Fibroblast of lung (primary cell): Measurements from ENCODE around the gene EXOC3L2. TPM values are rescaled to one million over a fixed set of nuclear protein-coding genes. Genes with fewer than 3 reads are reported as not detected.
A peak's percentile ranks its signal among the peaks of the same experiment; 100 is the strongest.

Source experiments
- DNase-seq, 2 donors: peaks; one replicate each; pipeline versions ENCODE4 v3.0.0 to v3.0.0-alpha.2; 2010; ENCODE audit warnings: low read depth in 2 of 2
- H2AFZ ChIP-seq: 2 replicates; pipeline ENCODE4 v1.5.1; 2012; ENCODE audit warnings: low read length, control low read depth, inconsistent platforms
- H3K27ac ChIP-seq: 2 replicates; pipeline ENCODE4 v1.5.1; 2011; ENCODE audit warnings: low read length, control low read depth; ENCODE audit not compliant: insufficient read depth
- H3K27me3 ChIP-seq: 2 replicates; pipeline ENCODE4 v1.5.1; 2011; ENCODE audit warnings: mild to moderate bottlenecking, low read length; ENCODE audit not compliant: control insufficient read depth, insufficient read depth
- H3K36me3 ChIP-seq: 2 replicates; pipeline ENCODE4 v1.5.1; 2011; ENCODE audit warnings: low read length; ENCODE audit not compliant: control insufficient read depth, insufficient read depth
- H3K4me1 ChIP-seq: 2 replicates; pipeline ENCODE4 v1.5.1; 2011; ENCODE audit warnings: low read length; ENCODE audit not compliant: control insufficient read depth, insufficient read depth; ENCODE audit errors: extremely low read depth
- H3K4me2 ChIP-seq: 2 replicates; pipeline ENCODE4 v1.5.1; 2011; ENCODE audit warnings: low read length, control low read depth; ENCODE audit not compliant: insufficient read depth; ENCODE audit errors: extremely low read depth
- H3K4me3 ChIP-seq, 4 experiments: fragments of 200-600 bp in 1 of 4; sonication (generic) in 1 of 4; replicated peaks in 1 of 4; 2 replicates each; pipeline ENCODE4 v1.5.1; 2011 to 2016; ENCODE audit warnings: low read length in 4 of 4, low read depth in 3 of 4, mild to moderate bottlenecking in 3 of 4, control low read depth in 2 of 4, inconsistent platforms in 1 of 4, mixed read lengths in 1 of 4; ENCODE audit not compliant: insufficient read depth in 1 of 4; ENCODE audit errors: control extremely low read depth in 1 of 4
- H3K79me2 ChIP-seq: 2 replicates; pipeline ENCODE4 v1.5.1; 2012; ENCODE audit warnings: mild to moderate bottlenecking, low read length, inconsistent platforms; ENCODE audit not compliant: control insufficient read depth, insufficient read depth
- H3K9ac ChIP-seq: 2 replicates; pipeline ENCODE4 v1.5.1; 2011; ENCODE audit warnings: mild to moderate bottlenecking, low read length, control low read depth; ENCODE audit not compliant: insufficient read depth
- H3K9me3 ChIP-seq: 2 replicates; pipeline ENCODE4 v1.5.1; 2012; ENCODE audit warnings: low read depth, low read length; ENCODE audit not compliant: control insufficient read depth, insufficient read depth
- H4K20me1 ChIP-seq: 2 replicates; pipeline ENCODE4 v1.5.1; 2011; ENCODE audit warnings: low read length; ENCODE audit not compliant: control insufficient read depth, insufficient read depth; ENCODE audit errors: extremely low read depth
- EZH2 ChIP-seq: IDR thresholded peaks from 2 replicates; pipeline ENCODE4 v1.5.1; 2012; ENCODE audit warnings: low read length, control low read depth, mild to moderate bottlenecking; ENCODE audit errors: missing control alignments
- polyA plus RNA-seq, 2 donors: library from polyadenylated mRNA; depleted of rRNA in 1 of 2; stranded (reverse) in 1 of 2; unstranded in 1 of 2; fragments of >200 nt; gene quantifications; 2 replicates each; pipeline ENCODE4 v1.2.1, GENCODE V29; 2011 to 2012; ENCODE audit warnings: missing spikeins in 1 of 2
- total RNA-seq: library from RNA; depleted of rRNA; stranded (reverse); fragments of >200 nt; gene quantifications from 2 replicates; pipeline ENCODE4 v1.2.1, GENCODE V29; 2014
- TF ChIP-seq, protein P1 (sequence below), 2 donors: IDR thresholded peaks in 1 of 2; conservative IDR thresholded peaks in 1 of 2; 1 replicate in 1 of 2; 2 replicates in 1 of 2; pipeline ENCODE4 v1.5.1; 2011 to 2012; ENCODE audit warnings: low read length in 2 of 2, control low read depth in 1 of 2, inconsistent platforms in 1 of 2, low read depth in 1 of 2, mild to moderate bottlenecking in 1 of 2

EXOC3L2 gene
- total and polyA plus RNA-seq, 2 donors (not counting 1 experiment from before 2014, with no cell fraction given) = not detected

- H3K4me2 ChIP-seq = no peak overlapping the region
- H3K4me3 ChIP-seq = no peak overlapping the region
- no peaks in the 10 kb centered on the region for H3K27me3 ChIP-seq
- H3K79me2 ChIP-seq = peaks cover 18% of the 10 kb centered on the region
- H3K36me3 ChIP-seq = no peaks in the 10 kb centered on the region
- H4K20me1 ChIP-seq = no peaks in the 10 kb centered on the region
- DNase-seq = no peak
- H3K4me1 ChIP-seq = peaks cover 2% of the 10 kb centered on the region
- no peak overlapping the region for H2AFZ ChIP-seq
- no peak for TF ChIP-seq EZH2
- TF ChIP-seq, protein P1, sequence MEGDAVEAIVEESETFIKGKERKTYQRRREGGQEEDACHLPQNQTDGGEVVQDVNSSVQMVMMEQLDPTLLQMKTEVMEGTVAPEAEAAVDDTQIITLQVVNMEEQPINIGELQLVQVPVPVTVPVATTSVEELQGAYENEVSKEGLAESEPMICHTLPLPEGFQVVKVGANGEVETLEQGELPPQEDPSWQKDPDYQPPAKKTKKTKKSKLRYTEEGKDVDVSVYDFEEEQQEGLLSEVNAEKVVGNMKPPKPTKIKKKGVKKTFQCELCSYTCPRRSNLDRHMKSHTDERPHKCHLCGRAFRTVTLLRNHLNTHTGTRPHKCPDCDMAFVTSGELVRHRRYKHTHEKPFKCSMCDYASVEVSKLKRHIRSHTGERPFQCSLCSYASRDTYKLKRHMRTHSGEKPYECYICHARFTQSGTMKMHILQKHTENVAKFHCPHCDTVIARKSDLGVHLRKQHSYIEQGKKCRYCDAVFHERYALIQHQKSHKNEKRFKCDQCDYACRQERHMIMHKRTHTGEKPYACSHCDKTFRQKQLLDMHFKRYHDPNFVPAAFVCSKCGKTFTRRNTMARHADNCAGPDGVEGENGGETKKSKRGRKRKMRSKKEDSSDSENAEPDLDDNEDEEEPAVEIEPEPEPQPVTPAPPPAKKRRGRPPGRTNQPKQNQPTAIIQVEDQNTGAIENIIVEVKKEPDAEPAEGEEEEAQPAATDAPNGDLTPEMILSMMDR (conservative IDR thresholded peaks at IDR 0.05 in 1 of 2, IDR thresholded peaks at IDR 0.05 in 1 of 2; ENCODE audit: low read depth in 1 of 2, low read length in 2 of 2) = no peak
- H3K9me3 ChIP-seq = no peaks in the 10 kb centered on the region
- no peak overlapping the region for H3K27ac ChIP-seq
- H3K9ac ChIP-seq = no peak overlapping the region
These were observed 11.6 kb upstream of the EXOC3L2 start for GRCh38 chr19:45256836-45257235.

DNA sequence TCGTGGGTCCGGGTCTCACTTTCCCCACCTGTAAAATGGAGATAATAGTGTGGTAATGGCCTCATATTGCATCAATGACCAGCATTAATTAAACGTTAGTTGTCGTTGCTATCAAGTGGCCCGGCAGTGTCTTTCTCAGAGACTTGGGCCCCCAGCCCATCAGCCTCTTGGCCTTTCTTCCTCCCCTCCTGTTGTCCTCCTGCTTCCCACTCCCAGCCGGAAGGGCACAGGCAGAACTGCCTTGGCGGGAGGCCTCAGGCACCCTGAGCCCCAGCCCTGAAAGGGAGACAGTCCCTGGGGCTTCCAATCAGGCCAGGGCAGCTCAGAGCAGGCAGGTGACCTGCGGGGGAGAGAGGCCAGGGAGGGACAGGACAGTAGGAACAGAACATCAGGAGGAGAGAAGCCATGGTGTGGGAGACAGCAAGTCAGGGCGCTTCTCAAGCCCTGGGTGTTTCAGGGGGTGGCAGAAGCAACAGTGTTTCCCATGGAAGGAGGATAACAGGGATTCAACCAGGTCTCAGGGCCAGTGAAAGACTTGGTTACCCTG lies 10.5 kb upstream of the EXOC3L2 start:
- no peak overlapping the region for H3K4me3 ChIP-seq
- no peak for TF ChIP-seq EZH2
- TF ChIP-seq, protein P1 (conservative IDR thresholded peaks at IDR 0.05 in 1 of 2, IDR thresholded peaks at IDR 0.05 in 1 of 2; ENCODE audit: low read depth in 1 of 2, low read length in 2 of 2) = no peak
- peaks cover 2% of the 10 kb centered on the region for H3K4me1 ChIP-seq
- H3K27me3 ChIP-seq = no peaks in the 10 kb centered on the region
- no peaks in the 10 kb centered on the region for H4K20me1 ChIP-seq
- no peak for DNase-seq
- no peaks in the 10 kb centered on the region for H3K9me3 ChIP-seq
- no peaks in the 10 kb centered on the region for H3K36me3 ChIP-seq
- H2AFZ ChIP-seq = no peak overlapping the region
- H3K4me2 ChIP-seq = no peak overlapping the region
- H3K9ac ChIP-seq = no peak overlapping the region
- H3K79me2 ChIP-seq = peaks cover 20% of the 10 kb centered on the region
- H3K27ac ChIP-seq = no peak overlapping the region

GRCh38 chr19:45254044-45254531 lies 8.9 kb upstream of the EXOC3L2 start:
- Histone ChIP-seq H2AFZ (no peak overlapping the region), H3K4me2 (no peak overlapping the region), H3K9ac (no peak overlapping the region), H4K20me1 (no peaks in the 10 kb centered on the region), H3K27me3 (no peaks in the 10 kb centered on the region), H3K4me3 (no peak overlapping the region), H3K9me3 (no peaks in the 10 kb centered on the region), H3K27ac (no peak overlapping the region), H3K4me1 (peaks cover 2% of the 10 kb centered on the region), H3K36me3 (no peaks in the 10 kb centered on the region), H3K79me2 (peaks cover 20% of the 10 kb centered on the region)
- DNase-seq = no peak
- TF ChIP-seq, protein P1 (conservative IDR thresholded peaks at IDR 0.05 in 1 of 2, IDR thresholded peaks at IDR 0.05 in 1 of 2; ENCODE audit: low read depth in 1 of 2, low read length in 2 of 2) = peak; percentile 9 to 25
- TF ChIP-seq EZH2 = no peak
